Dermis lymphatic vessel endothelial cell (primary cell): ENCODE measurements around the gene FAM153A. TPM values are rescaled to one million over a fixed set of nuclear protein-coding genes. Genes with fewer than 3 reads are reported as not detected.

Source experiments
- total RNA-seq: library from RNA; depleted of rRNA; stranded (reverse); fragments of >200 nt; gene quantifications from 2 replicates; pipeline ENCODE4 v1.2.1, GENCODE V29; 2014

Gene FAM153A
- not detected in 2 replicates for total RNA-seq

GRCh38 chr5:177782792-177783633 lies at the start of gene FAM153A:
TSS of gene FAM153A (minus strand) at chr5:177782899.

Other genes starting within 250 kb of the FAM153A start
- 13.2 and 14.8 TPM in 2 replicates for gene FAM193B, start 228.3 kb downstream of the FAM153A start, total RNA-seq
- 109 and 137 TPM in 2 replicates for gene TMED9, start 190.7 kb downstream of the FAM153A start, total RNA-seq
- 21.7 and 26.9 TPM in 2 replicates for gene B4GALT7, start 182.8 kb downstream of the FAM153A start, total RNA-seq
- gene PROP1, start 213.3 kb upstream of the FAM153A start, total RNA-seq, result not detected in 2 replicates